GM10266 (cell line): ENCODE results near the gene CACNA1C.

Experiments used
- DNase-seq: peaks from one replicate; pipeline ENCODE4 v3.0.0; 2012; ENCODE audit errors: extremely low spot score
- TF ChIP-seq, protein P1 (sequence below): IDR thresholded peaks from 2 replicates; pipeline ENCODE4 v1.5.1; 2012; ENCODE audit warnings: mild to moderate bottlenecking, low read depth; ENCODE audit not compliant: control insufficient read depth, insufficient read depth; ENCODE audit errors: missing control alignments

The CACNA1C gene

DNA sequence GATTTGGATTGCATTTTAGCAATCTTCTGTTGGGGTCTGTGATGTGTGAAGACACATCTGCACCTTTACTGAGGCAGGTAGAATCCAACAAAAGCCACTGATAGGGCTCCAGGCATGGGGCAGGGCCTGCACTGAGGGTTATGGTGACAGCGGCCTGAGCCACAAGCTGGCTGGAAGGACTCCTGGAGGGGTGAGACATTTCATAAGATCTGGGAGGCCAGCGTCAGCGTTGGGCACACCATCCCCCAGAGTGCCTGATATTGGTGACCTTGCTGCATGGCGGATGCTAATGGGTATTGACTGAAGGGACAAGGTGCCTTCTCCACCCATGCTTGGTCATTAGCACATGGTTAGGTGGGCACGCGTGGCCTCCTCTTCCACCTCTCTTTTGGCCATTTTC, 187.6 kb downstream of the CACNA1C start:
- TF ChIP-seq, protein P1, sequence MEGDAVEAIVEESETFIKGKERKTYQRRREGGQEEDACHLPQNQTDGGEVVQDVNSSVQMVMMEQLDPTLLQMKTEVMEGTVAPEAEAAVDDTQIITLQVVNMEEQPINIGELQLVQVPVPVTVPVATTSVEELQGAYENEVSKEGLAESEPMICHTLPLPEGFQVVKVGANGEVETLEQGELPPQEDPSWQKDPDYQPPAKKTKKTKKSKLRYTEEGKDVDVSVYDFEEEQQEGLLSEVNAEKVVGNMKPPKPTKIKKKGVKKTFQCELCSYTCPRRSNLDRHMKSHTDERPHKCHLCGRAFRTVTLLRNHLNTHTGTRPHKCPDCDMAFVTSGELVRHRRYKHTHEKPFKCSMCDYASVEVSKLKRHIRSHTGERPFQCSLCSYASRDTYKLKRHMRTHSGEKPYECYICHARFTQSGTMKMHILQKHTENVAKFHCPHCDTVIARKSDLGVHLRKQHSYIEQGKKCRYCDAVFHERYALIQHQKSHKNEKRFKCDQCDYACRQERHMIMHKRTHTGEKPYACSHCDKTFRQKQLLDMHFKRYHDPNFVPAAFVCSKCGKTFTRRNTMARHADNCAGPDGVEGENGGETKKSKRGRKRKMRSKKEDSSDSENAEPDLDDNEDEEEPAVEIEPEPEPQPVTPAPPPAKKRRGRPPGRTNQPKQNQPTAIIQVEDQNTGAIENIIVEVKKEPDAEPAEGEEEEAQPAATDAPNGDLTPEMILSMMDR = no peak
- DNase-seq = no peak

DNA sequence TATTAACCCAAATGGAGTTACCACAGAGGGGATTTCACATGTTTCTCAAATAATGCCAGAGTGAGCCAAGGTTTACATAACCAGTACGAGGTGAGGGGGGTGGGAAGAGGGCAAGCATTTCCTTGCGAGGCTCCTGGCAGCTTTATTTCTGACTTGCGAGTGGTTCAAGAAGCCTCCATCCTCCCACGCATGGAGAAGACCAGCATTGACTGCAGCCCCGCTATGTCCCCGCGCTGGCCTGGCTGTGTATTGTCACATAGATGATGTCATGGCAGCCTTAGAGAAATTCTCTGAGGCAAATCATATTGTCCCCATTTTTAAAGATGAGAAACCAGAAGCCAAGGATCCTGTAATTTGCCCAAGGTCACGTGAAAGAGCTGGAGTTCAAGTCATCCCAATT, 188.2 kb downstream of the CACNA1C start:
- DNase-seq = no peak
- TF ChIP-seq, protein P1 = no peak

DNA sequence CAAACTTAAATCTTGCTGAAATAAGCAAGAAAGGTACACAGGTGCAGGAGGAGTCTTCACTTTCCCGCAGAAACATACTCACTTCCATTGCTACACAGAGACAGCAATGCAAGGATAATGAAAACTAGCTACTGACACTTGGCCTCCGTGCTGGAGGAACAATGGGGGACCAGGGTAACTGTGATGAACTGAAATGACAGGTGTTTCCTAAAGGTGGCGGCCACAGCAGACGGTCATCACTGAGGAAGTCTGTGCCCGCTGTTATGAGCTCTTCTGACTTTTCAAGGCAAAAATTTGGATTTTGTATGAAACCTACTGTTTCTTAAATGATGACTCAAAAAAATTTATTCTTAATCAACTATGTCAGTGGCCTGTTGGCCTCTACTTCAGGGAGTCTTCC, 189.4 kb downstream of the CACNA1C start:
- no peak for DNase-seq
- TF ChIP-seq, protein P1 = no peak

DNA sequence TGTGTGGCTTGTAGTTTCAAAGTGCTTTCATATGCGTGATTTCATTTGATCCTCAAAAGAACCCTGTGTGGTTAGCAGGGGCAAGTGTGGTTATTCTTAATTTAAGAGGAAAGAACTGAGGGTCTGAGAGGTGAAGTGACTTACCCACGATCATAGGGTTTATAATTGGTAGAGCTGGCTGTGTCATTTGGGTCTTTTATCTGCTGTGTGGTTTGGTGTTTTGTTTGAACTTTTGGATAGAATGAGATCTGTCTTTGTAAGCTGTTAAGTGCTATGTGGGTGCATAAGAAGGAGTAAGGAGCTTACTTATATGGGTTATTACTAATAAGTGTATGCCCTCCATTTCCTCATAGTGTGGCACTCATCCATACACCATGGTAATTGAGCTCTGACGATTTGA, 190.0 kb downstream of the CACNA1C start:
- TF ChIP-seq, protein P1 = no peak
- no peak for DNase-seq

DNA sequence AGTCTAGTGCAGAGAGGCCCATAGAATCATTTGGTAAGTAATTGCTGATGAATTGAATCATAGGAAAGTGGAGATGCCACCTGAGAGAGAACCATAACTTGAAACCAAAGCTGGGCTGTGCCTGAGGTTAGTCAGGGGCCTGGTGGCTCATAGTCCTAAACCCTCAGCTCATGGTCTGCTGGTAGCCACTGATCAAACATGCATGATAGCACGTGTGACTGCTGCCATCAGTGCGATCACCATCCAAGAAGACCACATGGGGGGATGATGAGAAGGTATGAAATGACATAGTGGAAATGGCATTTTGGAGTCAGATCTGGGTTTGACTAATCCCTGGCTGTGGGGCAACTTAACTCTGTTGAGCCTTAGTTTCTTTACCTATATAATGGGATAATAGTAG, 190.5 kb downstream of the CACNA1C start:
- TF ChIP-seq, protein P1 = no peak
- DNase-seq = no peak

DNA sequence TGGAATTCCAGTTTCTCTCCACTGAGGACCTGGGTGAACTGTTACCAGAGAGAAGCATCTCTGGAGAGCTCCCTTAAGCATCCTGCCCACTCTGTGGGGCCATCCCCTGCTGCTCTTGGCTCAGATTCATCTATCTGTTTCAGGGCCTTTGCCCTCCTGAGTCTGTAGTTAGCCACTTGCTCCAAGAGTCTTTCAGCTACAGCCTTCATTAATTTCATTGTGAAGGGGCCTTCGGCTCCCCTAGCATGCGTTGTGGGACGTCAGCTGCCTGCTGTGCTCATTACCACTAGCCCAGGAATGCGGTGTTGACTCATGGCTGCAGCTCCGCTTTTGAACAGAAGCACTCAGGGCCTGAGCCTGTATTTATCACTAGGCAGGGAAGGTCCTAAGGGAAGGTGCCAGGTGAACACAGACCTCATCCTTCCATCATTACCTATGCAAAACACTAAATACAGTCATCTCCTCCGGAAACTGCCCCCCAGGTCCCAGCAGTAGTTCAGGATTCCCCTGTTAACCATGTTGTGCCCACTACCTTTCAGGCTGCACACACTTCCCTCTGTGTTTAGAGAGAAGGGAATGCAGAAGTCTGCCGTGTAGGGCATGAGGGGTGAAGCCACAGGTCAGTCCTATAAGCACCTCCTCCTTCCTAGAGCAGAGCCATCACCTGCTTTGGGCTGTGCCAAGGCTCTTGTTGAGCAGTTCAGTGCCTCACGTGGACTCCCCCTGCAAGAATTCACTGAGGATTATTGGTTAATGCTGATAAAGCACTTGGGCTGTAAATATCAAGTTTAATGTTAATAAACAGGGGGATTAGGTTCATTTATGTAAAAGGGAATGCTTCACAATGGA, 191.4 kb downstream of the CACNA1C start:
- TF ChIP-seq, protein P1 = no peak

DNA sequence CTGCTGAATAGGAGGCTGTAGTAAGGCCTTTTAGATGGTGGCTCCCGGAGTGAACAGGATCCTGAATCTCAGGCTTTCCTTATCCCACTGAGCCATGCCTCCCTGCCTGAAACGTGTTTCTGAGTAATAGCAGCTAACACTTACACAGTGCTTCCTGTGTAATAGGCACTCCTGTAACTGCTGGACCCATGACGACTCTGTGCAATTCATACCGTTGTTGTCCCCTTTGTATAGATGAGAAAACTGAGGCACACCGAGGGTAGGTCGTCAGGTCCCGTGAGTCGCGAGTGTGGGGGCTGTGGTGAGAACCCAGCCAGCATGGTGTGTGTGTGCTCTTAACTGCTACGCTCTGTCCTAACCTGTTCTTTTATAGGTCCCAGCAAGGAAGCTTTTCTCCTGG, 193.6 kb downstream of the CACNA1C start:
- DNase-seq = no peak
- TF ChIP-seq, protein P1 = no peak

More for the DNA sequence above, 191.4 kb downstream of the CACNA1C start:
- no peak for DNase-seq
